Peyer's patch (tissue), 4 donors: Measurements from ENCODE around the gene SHOX.

Experiments used
- POLR2A ChIP-seq, 2 donors: fragments of 450-650 bp; IDR thresholded peaks; one replicate each; pipeline ENCODE4 v1.5.1; 2017; ENCODE audit warnings: antibody characterized with exemption in 2 of 2, mild to moderate bottlenecking in 2 of 2, moderate library complexity in 2 of 2
- TF ChIP-seq, protein P1 (sequence below), 6 experiments: fragments of 450-650 bp in 4 of 6; fragments of 200-600 bp in 2 of 6; sonication (generic) in 1 of 6; IDR thresholded peaks; one replicate each; pipeline ENCODE4 v1.5.1; 2017 to 2019; ENCODE audit warnings: antibody characterized with exemption in 6 of 6, mild to moderate bottlenecking in 3 of 6, moderate library complexity in 1 of 6

- TF ChIP-seq, protein P1, sequence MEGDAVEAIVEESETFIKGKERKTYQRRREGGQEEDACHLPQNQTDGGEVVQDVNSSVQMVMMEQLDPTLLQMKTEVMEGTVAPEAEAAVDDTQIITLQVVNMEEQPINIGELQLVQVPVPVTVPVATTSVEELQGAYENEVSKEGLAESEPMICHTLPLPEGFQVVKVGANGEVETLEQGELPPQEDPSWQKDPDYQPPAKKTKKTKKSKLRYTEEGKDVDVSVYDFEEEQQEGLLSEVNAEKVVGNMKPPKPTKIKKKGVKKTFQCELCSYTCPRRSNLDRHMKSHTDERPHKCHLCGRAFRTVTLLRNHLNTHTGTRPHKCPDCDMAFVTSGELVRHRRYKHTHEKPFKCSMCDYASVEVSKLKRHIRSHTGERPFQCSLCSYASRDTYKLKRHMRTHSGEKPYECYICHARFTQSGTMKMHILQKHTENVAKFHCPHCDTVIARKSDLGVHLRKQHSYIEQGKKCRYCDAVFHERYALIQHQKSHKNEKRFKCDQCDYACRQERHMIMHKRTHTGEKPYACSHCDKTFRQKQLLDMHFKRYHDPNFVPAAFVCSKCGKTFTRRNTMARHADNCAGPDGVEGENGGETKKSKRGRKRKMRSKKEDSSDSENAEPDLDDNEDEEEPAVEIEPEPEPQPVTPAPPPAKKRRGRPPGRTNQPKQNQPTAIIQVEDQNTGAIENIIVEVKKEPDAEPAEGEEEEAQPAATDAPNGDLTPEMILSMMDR (IDR thresholded peaks at IDR 0.05), result no peak
- no peak for TF ChIP-seq POLR2A (IDR thresholded peaks at IDR 0.05)
Measured at GRCh38 chrX:632366-633042, 1.9 kb downstream of the SHOX start.
